GM10847 (cell line): ENCODE data around the gene MAP3K9.

Experiments
- POLR2A ChIP-seq: IDR thresholded peaks from 2 replicates; pipeline ENCODE4 v1.6.1; 2011; ENCODE audit not compliant: insufficient read length; ENCODE audit errors: extremely low read depth

Gene MAP3K9

DNA sequence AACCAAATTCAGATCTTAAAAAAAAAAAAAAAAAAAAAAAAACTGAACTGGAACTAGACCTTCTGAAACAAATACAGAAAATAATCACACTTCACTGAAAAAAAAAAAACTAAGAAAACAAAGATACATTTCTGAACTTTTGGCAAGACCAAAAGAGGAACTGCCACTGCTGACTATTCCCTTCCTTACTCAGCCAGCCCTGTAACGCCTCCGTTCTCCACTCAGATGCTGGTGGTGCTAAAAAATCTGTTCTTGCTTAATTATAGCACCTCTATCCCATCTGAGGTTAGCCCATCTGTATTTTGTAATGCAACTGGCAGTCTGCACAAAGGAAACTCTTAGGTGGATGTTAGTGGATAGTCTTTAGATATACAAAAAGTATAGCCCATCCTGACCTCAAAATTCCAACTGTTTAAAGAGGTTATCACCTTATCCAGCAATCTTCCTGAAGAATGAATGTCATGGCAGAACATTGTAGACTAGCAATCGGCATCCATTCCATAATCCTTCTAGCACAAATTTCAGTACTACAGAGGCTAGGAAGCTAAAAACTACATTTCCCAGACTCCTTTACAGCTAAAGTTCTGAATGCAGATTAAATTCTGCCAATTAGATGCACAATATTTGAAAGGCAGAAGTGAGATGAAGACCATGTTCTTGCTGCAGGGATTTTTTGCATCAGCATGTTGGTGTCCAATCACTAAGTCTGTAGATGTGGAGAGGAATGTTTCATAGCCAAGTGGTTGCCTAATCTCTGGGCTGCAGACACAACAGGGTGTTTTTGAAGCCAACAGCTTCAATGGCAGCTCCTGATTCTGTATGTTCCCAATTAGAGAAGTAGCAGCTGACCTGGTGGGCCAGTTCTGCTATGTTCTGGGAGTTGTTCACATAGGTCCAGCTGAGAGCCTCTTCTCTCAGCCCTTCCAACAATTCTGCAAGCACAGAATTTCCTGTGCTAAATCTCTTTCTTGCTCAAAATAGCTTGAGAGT, 5.7 kb downstream of the MAP3K9 start:
- TF ChIP-seq POLR2A: no peak

DNA sequence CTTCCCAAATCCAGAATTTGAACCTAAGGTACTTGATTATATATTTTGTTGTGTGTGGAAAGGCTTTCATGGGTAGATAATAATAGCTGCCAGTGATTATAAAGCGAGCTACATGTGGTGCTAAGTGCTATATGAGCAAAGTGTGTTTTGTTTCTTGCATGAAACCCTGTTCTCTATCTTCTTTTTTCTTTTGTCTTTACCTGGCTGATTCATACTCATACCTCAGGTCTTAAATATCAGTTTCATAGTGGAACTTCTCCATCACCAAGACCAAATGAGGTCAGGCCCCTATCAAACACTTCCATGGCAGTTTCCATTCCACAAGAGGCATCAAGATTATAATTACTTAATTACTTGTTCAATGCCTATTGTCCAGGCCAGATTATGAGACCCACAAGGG, 6.9 kb downstream of the MAP3K9 start:
- no peak for TF ChIP-seq POLR2A

DNA sequence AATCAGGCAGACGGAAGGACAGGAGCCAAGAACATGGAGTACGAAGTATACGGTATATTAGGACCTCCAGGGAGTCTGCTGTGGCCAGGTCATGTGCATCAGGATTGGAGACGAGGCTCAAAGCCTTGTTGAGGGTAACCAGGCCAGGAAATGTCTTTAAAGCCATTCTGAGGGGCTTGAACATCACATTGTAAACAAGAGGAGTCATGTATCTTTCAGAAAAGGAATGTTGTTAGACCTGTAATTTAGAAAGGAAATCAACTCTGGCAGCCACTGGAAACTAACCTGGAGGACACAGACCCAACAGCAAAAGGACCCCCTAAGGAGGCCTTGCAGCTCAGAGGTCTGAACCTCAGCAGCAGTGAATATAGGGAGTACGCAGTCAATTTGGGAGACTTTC, 7.5 kb downstream of the MAP3K9 start:
- no peak for TF ChIP-seq POLR2A

DNA sequence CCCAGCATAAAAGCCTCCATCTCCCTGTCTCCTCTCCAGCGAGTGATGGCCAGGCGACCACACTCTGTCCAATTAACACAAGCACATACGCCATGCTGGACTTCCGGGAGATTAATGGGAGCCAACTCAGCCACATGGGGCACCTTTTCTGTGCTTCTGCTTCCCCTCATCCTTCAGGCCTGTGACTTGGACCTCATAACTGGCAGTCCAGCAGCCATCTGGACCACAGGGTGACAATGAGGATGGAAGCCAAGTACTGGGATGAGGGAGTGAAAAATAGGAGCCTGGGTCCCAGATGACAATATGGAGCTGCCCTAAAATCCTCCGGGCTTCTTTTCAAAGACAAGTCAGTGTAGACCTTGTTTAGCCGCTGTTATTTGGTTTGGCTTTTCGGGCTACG, 12.8 kb downstream of the MAP3K9 start:
- no peak for TF ChIP-seq POLR2A

DNA sequence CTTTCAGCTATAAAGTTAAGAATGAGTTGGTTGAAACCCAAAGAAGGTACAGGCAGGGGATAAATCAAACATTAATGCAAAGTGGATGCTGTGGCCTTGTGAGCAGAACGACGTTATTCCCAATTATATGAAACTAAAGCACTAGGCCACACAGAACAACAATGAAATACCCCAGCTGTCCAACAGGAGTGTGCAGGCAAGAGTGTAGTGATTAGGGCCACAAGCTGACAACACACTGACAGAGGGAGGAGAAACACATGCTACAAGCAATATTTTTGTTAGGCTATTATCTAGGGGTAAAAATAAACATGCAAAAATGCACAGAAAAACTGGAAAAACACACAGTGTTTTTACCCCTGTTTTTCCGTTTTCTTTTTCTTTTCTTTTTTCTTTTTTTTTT, 15.0 kb downstream of the MAP3K9 start:
- no peak for TF ChIP-seq POLR2A

DNA sequence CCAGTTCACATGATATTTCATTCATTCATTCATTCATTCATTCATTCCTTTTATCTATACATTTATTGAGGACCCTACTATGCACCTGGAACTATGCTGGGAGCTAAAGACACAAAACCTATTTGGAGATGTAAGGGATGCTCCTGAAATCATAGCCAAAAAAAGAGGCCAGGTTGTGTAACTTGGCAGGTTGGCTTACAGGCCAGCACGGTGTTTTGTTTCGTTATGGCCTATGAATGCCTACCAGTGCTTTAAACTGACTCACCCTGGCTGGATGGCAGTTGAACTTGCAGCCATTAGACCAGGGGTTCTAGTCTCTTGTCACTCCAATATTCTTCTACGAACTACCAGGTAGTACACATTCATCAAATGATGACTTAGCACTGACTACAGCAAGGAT, 15.7 kb downstream of the MAP3K9 start:
- TF ChIP-seq POLR2A: no peak

DNA sequence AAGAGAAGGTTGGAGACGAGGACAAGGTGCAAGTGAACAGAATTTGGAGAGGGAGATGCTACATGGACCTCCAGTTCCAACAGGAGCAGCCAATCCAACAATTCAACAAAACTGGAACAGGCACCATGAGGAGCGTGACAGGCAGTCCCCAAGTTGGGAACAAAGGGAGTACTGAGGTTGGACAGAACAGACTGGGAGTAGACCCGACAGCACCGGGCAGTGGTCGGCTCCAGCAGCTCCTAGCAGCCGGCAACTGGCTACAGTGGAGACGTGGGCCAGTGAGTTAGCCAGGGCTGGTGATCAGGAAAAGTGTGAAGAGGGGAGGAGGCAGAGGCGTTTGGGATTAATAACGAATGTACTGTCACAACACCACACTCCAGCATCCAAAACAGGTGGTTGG, 16.4 kb downstream of the MAP3K9 start:
- no peak for TF ChIP-seq POLR2A

DNA sequence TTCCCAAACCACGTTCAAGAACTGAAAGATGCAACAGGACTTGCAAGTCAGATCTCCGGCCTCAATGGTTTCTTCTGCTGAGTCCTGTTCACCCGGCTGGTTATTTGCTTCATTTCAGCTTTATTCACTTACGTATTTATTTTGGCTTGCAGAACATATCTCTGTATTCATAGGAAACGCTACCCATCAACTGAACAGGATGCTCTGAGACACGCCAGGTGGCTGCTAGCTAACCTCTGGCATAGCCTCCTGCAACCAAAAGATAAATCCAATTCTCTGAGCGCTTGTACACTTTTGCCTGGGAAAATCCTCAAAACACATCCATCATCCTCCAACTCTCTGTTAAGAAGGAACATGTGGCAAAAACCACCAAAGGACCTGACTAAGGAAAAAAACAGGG, 17.3 kb downstream of the MAP3K9 start:
- no peak for TF ChIP-seq POLR2A

DNA sequence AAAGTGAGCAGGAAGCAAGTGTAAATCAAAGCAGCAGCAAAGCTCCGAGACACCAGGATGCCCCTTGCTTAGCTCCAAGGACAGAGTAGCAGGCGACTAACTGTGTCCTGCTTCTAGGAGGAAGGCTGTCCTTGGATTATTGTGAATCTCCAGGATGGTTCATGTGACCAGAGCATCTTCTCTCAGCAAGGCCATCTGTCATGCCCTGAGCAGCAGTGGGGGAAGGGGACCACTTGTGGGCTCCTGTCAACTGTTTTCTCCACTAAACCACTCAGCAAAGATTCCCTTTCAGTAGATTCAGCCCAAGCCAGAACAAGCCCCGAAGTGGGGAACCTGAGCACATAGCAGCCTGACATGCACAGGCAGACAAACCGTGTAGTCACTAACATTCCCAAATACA, 19.4 kb downstream of the MAP3K9 start:
- TF ChIP-seq POLR2A: no peak

DNA sequence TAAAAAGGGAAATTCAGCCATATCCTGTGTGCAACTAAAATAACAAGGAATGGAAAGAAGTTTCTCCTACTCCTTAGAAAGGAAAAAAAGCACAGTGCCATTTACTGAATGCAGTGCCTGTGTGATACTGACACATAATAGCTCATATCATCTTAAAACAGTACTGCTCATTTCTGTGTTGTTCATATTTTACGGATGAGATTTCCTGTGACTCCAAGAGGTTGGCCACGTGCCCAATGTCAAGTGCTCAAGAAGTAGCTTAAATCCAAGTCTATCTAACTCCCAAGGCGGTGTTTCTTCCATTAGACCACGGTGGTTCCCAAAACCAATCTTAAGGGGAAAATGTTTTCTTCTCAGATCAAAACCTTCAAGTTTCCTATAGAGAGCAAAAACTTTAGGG, 20.0 kb downstream of the MAP3K9 start:
- no peak for TF ChIP-seq POLR2A

DNA sequence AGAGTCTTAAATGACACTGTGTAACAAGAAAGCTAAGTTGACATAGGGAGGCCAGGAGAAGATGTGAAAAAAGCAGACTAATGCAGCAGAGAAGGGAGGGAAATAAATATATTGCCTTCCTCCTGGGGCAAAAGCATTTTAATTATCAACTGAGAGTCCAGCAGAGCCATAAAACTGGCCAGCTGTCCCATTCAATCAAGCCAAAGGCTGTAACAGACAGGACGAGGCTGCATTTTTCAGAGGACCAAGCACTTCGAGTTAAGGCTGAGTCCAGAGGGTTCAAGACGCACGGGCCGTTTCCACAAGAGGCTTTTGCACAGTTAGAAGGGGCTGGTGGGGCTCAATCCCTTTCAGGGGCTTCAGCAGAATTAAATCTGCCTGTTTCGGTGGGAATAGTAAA, 20.4 kb downstream of the MAP3K9 start:
- no peak for TF ChIP-seq POLR2A

DNA sequence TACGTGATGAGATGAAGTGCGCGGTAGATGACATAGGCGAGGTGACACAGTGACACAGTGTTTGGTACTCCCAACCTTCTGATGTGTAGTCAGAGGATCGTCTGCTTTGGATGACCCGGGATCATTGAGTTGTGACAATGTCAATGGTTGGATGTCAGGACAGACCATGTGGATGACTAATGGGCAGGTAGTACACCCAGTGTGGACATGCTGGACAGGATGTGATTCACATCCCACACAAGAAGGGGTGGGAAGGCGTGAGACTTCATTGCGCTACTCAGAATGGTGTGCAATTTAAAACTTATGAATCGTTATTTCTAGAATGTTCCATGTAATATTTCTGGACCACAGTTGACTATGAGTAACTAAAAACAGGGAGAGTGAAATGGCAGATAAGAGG, 23.8 kb downstream of the MAP3K9 start:
- TF ChIP-seq POLR2A: no peak

DNA sequence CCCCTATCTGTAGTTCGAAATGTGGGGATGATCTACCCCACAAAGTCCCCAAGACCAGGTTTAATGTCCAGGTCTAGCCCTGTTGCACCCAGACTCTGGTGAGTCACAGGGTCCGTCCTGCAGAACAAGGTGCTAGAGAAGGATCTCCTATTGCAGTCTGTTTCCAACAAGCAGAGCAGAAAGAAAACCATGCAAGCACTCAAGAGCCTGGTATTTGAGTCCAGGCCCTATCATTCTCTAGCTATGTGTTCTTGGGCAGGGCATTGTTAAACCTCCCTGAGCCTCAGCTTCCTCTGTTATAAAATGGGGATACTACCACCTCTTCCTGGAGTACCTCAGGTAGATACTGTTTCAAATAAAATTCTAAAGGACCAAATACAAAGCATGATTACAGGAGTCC, 24.4 kb downstream of the MAP3K9 start:
- no peak for TF ChIP-seq POLR2A

DNA sequence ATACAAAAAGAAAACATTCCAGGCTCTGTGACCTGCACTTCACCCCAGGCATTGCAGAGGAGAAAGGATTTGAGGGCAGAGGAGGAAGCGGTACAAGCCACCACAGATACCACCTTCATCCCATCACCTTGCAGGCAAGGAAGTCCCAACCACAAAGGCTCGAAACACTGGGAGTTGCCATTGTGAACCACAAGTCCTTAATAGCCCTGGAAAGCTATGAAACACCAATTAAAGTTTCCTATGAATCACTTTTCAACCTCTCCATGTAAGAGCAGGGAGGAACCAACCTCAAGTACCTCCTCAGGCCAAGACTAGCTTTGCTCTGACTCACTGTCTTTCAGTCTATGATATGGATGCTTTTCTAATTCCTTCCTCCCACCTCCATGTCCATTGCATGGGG, 27.0 kb downstream of the MAP3K9 start:
- TF ChIP-seq POLR2A: no peak

DNA sequence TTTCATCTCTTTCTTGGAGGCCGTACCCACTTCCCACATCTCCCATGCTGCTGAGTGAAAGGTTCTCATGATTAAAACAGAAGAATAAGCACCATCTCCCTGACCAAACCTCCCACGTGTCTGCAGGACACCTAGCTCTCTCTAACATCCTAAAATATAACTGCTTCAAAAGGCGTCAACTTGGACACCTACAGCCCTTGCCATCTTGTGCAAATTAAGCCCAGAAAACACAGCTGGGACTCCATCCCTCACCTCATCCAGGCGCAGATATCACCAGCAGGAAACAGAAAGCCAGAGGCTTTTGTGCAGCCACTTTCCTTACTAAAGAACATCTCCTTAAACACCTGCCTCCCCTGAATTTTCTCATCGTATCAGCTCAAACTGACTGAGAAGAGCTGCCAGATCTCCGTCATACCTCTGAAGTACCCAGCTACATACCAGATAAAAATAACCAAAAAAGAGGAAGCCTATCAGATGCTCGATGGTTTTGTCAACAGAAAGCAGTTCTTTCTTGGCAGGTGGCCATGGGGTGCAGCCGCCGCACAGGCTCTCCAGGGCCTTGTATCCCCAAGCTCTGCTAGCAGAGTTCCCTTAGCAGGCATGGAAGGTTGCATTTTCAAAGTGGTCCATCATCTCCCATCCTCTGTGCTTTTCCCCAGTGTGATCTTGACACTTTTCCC, 28.8 kb downstream of the MAP3K9 start:
- TF ChIP-seq POLR2A: no peak

DNA sequence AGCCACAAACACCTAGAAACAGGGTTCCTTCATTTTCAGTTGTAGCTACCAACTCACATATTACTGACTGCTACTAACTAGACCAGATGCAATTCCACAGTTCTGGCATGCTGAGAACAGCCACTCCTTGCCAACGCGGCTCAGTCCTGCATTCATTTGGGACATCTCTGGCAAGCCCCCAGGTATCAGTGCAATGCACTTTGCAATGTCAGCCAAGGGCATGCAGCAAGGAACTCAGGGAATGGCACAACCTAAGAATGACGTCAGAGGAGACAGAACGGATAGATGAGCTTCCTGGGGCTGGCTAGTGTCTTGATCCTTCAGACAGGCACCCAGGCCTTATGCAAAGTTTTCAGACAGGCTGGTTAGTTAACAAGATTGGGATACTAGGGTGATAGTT, 29.6 kb downstream of the MAP3K9 start:
- no peak for TF ChIP-seq POLR2A

DNA sequence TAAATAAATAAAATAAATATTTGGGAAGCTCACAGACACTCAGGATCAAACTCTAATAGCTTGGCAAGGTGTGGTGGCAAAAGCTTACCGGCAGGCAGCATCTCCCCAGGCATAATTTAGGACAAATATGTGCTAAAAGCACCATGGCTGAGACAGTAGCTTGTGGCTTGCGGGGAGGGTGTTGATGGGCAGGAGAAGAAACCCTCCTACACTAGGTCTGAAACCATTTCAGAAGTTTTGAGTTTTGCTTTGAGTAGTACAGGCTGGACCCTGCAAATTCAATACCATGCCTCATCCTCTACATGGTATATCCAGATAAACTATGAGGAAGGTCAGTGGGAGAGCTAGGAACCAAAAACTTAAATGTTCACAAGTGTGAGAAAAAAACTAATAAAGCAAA, 33.1 kb downstream of the MAP3K9 start:
- TF ChIP-seq POLR2A: no peak

DNA sequence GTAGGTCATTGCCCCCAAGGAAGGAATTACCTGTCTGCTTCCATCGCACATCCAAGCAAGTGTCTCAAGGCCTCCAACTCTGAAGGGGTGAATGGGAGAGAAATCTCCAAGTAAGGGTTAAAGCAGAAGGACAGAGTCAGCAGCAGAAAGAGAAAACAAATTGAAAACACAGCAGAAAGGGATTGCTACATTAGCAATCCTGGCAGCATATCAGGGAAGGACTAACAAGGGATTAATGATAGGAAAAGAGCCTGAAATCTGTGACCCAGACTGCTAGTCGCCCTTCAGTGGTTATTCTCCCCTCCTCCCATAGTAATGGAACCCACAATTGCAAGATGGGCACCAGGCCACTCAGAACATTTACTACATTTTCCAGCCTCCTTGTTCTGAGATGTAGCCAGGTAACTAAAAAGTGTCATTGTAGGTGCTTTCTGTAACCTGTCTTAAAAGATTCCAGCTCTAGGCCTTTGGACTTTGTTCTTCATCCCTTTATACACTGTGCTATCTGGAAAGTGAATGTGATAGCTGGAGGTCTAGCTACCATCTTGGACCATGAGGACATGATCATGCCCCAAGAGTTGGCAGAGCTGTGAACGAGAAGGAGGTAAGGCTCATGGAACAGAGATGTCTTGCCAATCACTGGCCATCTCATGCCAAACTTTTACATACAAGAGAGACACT, 36.0 kb downstream of the MAP3K9 start:
- no peak for TF ChIP-seq POLR2A
